HL-60 (cell line): ENCODE data around the gene NAALADL1.

Experiments
- TF ChIP-seq, protein P1 (sequence below): IDR thresholded peaks from one replicate; pipeline ENCODE4 v1.5.1; 2011; ENCODE audit warnings: low read length, control low read depth, inconsistent platforms; ENCODE audit not compliant: insufficient read depth
- TF ChIP-seq, protein P2 (sequence below): IDR thresholded peaks from 2 replicates; pipeline ENCODE4 v1.6.1; 2012; ENCODE audit warnings: low read depth; ENCODE audit not compliant: insufficient replicate concordance

DNA sequence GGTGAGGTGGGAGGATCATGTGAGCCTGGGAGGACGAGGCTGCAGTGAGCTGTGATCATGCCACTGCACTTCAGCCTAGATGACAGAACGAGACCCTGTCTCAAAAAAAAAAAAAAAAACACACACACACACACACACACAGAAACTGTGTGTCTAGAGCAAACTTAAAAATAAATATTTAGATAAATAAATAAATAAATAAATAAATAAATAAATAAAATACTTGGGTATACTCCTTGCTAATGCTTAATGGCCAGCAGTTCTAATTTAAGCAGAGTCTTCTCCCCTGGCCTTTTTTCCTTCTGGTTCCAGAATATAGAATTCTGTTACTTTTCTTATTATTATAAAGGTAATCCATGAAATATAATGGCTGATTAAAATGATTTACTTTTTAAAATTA, 49.5 kb downstream of the NAALADL1 start:
- TF ChIP-seq, protein P1, sequence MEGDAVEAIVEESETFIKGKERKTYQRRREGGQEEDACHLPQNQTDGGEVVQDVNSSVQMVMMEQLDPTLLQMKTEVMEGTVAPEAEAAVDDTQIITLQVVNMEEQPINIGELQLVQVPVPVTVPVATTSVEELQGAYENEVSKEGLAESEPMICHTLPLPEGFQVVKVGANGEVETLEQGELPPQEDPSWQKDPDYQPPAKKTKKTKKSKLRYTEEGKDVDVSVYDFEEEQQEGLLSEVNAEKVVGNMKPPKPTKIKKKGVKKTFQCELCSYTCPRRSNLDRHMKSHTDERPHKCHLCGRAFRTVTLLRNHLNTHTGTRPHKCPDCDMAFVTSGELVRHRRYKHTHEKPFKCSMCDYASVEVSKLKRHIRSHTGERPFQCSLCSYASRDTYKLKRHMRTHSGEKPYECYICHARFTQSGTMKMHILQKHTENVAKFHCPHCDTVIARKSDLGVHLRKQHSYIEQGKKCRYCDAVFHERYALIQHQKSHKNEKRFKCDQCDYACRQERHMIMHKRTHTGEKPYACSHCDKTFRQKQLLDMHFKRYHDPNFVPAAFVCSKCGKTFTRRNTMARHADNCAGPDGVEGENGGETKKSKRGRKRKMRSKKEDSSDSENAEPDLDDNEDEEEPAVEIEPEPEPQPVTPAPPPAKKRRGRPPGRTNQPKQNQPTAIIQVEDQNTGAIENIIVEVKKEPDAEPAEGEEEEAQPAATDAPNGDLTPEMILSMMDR: no peak
- TF ChIP-seq, protein P2, sequence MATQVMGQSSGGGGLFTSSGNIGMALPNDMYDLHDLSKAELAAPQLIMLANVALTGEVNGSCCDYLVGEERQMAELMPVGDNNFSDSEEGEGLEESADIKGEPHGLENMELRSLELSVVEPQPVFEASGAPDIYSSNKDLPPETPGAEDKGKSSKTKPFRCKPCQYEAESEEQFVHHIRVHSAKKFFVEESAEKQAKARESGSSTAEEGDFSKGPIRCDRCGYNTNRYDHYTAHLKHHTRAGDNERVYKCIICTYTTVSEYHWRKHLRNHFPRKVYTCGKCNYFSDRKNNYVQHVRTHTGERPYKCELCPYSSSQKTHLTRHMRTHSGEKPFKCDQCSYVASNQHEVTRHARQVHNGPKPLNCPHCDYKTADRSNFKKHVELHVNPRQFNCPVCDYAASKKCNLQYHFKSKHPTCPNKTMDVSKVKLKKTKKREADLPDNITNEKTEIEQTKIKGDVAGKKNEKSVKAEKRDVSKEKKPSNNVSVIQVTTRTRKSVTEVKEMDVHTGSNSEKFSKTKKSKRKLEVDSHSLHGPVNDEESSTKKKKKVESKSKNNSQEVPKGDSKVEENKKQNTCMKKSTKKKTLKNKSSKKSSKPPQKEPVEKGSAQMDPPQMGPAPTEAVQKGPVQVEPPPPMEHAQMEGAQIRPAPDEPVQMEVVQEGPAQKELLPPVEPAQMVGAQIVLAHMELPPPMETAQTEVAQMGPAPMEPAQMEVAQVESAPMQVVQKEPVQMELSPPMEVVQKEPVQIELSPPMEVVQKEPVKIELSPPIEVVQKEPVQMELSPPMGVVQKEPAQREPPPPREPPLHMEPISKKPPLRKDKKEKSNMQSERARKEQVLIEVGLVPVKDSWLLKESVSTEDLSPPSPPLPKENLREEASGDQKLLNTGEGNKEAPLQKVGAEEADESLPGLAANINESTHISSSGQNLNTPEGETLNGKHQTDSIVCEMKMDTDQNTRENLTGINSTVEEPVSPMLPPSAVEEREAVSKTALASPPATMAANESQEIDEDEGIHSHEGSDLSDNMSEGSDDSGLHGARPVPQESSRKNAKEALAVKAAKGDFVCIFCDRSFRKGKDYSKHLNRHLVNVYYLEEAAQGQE: no peak
